Aorta (tissue), 5 donors: Measurements from ENCODE around the gene NUDC. TPM values are rescaled to one million over a fixed set of nuclear protein-coding genes. Genes with fewer than 3 reads are reported as not detected.

Source experiments
- ATAC-seq: fragments of 200-7000 bp; cut with Tn5 transposase; one replicate; pipeline ENCODE4 v1.9.1; 2022; ENCODE audit warnings: moderate library complexity; ENCODE audit not compliant: low FRiP score
- DNase-seq, 2 donors: peaks; one replicate each; pipeline ENCODE4 v3.0.0-alpha.2; 2020
- H3K27ac ChIP-seq, 2 donors: one replicate each; pipeline ENCODE4 v1.5.1; 2013; ENCODE audit warnings: low read length in 2 of 2, mild to moderate bottlenecking in 2 of 2, moderate library complexity in 2 of 2, control low read depth in 1 of 2, inconsistent platforms in 1 of 2, low read depth in 1 of 2
- H3K27me3 ChIP-seq, 2 donors: one replicate each; pipeline ENCODE4 v1.6.1; 2013; ENCODE audit warnings: control low read depth in 1 of 2, low read length in 1 of 2, mild to moderate bottlenecking in 1 of 2, moderate library complexity in 1 of 2; ENCODE audit not compliant: insufficient read depth in 2 of 2, control insufficient read depth in 1 of 2
- H3K36me3 ChIP-seq, 2 donors: one replicate each; pipeline ENCODE4 v1.6.1; 2013; ENCODE audit warnings: control low read depth in 1 of 2, low read length in 1 of 2, mild to moderate bottlenecking in 1 of 2; ENCODE audit not compliant: insufficient read depth in 2 of 2, control insufficient read depth in 1 of 2
- H3K4me1 ChIP-seq, 2 donors: one replicate each; pipeline ENCODE4 v1.6.1; 2013; ENCODE audit warnings: low read length in 2 of 2, control low read depth in 1 of 2, mild to moderate bottlenecking in 1 of 2, moderate library complexity in 1 of 2; ENCODE audit not compliant: insufficient read depth in 2 of 2, control insufficient read depth in 1 of 2
- H3K4me3 ChIP-seq, 2 donors: one replicate each; pipeline ENCODE4 v1.5.1; 2013; ENCODE audit warnings: low read length in 2 of 2, control low read depth in 1 of 2, mild to moderate bottlenecking in 1 of 2
- H3K9me3 ChIP-seq: one replicate; pipeline ENCODE4 v1.6.1; 2013; ENCODE audit warnings: mild to moderate bottlenecking, low read length; ENCODE audit not compliant: control insufficient read depth
- WGBS, 2 donors: extraction: QIAGEN DNeasy Blood & Tissue Kit; methylation state at CpG; one replicate each; pipeline ENCODE4 v1.1.7; 2013; 5-methylcytosine and 5-hydroxymethylcytosine counted together
- intact Hi-C, 2 donors: fragments of 100-400 bp; cut with DNase I; formaldehyde crosslinking; loops; one replicate each; pipeline versions ENCODE4 v1.14.2 to v1.15.0; 2022
- polyA plus RNA-seq, 2 donors: library from polyadenylated mRNA; stranded (reverse); fragments of 200-250 nt; gene quantifications; one replicate each; pipeline ENCODE4 v1.2.3, GENCODE V29; 2013
- total RNA-seq, 2 donors: library from RNA; stranded (reverse); fragmentation: NEBNext Ultra II Directional; extraction: Animal tissue kit (Norgen Biotek cat#: 25700); gene quantifications; one replicate each; pipeline ENCODE4 v1.2.1, GENCODE V29; 2021
- donor health status: healthy with polysubstance abuse.
- donor health status: Bipolar disorder and iron deficiency.
- donor health status: DM: no; HTN: no; CAD: no.
- donor health status: DM: no; HTN: no; CAD: no.
- donor health status: DM: yes; HTN: yes; CAD: no.

Gene NUDC
- total and polyA plus RNA-seq, 4 donors, result 44.9 to 79.8 (median 56.3) TPM

DNA sequence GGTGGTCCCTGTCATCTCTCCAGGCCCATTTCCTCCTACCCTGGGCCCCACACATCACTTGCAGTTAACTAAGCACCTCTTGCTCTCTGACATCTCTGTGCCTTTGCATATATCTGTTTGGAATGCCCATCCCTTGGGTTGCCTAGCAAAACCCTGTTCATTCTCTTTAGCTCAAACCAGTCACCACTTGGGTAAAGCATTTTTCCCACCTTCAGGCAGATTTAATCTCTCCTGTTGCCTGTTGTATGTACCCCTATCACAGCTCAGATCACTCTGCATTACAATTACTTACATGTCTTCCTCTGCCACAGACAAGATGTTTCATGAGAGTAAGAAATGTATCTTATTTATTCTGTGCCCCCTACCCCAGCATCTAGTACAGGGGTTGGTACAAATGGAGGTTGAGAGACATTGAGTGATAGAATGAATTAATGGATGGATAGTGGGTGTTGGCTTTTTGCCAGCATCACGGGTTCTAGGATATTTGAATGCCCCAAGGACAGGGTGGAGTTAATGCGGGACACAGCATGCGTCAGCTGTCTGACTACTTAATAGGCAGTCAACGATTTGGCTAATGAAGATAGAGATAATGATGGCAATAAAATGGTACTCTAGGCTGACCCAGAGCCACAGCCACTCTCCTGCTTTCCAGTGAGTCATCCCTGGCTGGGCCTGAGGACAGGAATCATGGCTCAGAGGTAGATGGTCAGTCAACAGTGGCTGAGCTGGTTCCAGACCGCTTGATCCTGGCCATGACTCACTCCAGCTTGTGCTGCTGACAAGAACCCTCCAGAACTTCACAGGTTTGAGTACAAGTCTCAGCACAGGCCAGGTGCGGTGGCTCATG is 14.2 kb upstream of the NUDC start:
- ATAC-seq (no peak), DNase-seq (peak in 1 of 2 donors; percentile 50)
- 59 to 65% methylated on average over 6 of the region's 6 CpGs for WGBS, 2 donors
- intact Hi-C loops, result no loop called here
- no peak overlapping the region for H3K27ac ChIP-seq
- H3K4me1 ChIP-seq, result no peaks in the 10 kb centered on the region
- H3K36me3 ChIP-seq, result no peaks in the 10 kb centered on the region
- no peaks in the 10 kb centered on the region for H3K27me3 ChIP-seq
- no peaks in the 10 kb centered on the region for H3K9me3 ChIP-seq
- H3K4me3 ChIP-seq, result no peak overlapping the region

DNA sequence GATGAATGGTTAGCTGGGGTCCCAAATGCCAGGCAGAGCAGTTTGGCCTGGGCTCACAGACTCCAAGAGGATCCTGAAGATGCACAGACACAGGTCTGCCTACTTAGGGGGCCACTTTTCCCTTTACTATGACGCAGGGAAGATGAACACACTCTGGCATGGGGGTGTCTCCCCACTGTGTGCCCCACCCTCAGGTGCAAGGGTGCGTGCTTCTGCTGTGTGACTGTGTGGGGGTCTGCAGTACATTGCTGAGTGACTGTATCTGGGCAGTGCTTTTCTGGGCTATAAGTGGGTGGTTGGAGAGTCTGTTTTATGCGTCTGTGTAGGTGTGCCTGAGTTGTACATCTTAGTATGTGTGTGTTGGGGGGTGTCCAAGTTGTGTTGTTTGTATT is 11.6 kb upstream of the NUDC start:
- Histone ChIP-seq H3K4me3 (no peak overlapping the region), H3K27me3 (no peaks in the 10 kb centered on the region), H3K4me1 (no peaks in the 10 kb centered on the region), H3K27ac (no peak overlapping the region), H3K36me3 (no peaks in the 10 kb centered on the region), H3K9me3 (no peaks in the 10 kb centered on the region)
- no peak for DNase-seq
- intact Hi-C loops, result no loop called here
- WGBS, 2 donors, result 56 to 82% methylated on average over 3 of the region's 3 CpGs
- no peak for ATAC-seq

DNA sequence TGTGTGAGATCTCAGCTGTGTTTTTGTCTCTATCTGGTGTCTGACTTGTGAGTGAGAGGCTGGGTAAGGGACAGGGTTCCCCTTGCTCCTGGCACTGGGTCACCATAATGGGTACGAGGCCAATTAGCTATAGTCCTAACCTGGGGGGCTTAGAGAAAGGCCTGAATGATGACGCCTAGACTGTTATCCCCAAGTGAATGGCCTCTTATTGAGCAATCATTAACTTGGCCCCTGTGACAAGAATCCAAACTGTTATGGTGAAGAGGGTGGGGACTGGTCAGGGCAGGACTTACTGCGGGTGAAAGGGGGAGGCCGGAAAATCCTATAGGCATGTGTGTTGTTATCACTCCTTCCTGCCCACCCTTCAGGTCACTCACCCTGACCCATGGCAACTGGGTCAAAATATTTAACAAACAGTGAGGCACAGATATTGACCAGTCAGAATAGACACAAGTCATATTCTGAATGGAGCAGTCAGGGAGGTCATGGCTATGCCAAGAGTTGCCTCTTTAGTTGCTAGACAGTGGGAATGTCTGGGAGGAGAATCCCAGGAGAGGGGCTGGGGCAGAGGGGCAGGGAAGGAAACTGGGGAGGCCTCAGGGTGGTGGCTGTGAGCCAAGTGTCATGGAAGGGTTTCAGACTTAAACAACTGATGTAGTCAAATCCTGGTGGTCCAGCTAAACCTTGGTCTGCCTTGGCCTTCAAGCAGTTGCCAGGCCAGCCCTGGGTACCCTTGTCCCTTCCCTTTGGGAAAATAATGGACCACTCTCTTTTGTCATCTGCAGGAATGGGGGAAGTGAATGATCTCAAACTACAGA is 11.0 kb upstream of the NUDC start:
- whole genome bisulfite sequencing, 2 donors, result 77 to 80% methylated on average over 4 of the region's 4 CpGs

DNA sequence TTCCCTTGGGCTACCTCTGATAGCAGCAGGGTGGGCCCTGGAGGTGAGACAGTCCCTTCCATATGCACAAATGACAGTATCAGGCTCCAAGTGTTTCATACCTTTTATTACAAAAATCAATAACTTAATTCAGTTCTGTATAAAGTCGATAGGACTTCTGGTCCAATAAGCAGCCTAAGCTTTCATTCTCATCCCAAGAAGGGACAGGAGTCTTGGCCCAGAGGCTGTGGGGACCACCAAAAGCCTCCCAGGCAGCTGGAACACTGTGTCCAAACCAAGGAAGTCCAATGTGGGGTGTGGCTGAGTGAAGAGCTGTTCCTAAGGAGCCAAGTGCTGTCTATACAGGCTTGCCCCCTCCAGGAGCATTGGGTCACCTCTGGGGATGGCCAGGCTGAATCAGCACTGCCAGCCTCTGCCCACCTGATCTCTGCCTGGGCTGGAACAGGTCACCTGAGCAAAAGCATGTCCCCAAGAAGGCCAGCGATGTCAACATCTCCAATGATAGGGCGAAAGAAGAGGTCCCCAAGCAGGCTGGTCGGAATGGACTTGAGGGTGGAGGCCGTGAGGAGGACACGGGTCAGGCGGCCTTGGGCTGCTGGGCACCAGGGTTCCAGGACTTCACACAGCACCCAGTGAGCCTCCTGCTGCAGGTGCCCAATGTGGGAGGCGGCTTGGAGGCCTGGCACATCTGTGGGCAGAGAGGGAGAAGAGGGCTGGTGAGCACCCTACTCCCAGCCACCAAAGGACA is 10.0 kb upstream of the NUDC start:
- 84 to 90% methylated on average over 8 of the region's 8 CpGs for WGBS, 2 donors
- no peaks in the 10 kb centered on the region for H3K9me3 ChIP-seq
- no peak overlapping the region for H3K27ac ChIP-seq
- intact Hi-C loops, result no loop called here
- no peaks in the 10 kb centered on the region for H3K4me1 ChIP-seq
- ATAC-seq (no peak), DNase-seq (no peak)
- H3K27me3 ChIP-seq, result no peaks in the 10 kb centered on the region
- H3K36me3 ChIP-seq, result no peaks in the 10 kb centered on the region
- H3K4me3 ChIP-seq, result no peak overlapping the region

More for the DNA sequence above, 11.0 kb upstream of the NUDC start:
- no peaks in the 10 kb centered on the region for H3K4me1 ChIP-seq
- no peaks in the 10 kb centered on the region for H3K9me3 ChIP-seq
- no peaks in the 10 kb centered on the region for H3K36me3 ChIP-seq
- no peak overlapping the region for H3K27ac ChIP-seq
- H3K4me3 ChIP-seq, result no peak overlapping the region
- H3K27me3 ChIP-seq, result no peaks in the 10 kb centered on the region
- intact Hi-C loops, result no loop called here
- DNase-seq (no peak), ATAC-seq (no peak)

DNA sequence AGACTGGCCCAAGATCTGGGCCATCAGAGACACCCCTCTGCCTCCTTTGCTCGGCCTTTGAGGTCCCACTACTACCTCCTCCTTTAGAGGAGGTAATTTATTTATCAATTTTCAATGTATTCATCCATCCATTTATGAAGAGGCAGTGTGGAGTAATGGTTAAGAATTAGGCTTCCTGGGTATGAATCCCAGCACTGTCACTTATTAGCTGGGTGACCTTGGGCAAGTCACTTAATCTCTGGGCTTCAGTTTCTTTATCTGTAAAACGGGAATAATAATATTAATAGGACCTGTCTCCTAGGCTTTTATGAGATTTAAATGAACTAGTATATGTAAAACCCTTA is 9.4 kb upstream of the NUDC start:
- Histone ChIP-seq H3K27ac (no peak overlapping the region), H3K9me3 (no peaks in the 10 kb centered on the region), H3K4me3 (no peak overlapping the region), H3K36me3 (no peaks in the 10 kb centered on the region), H3K27me3 (no peaks in the 10 kb centered on the region), H3K4me1 (no peaks in the 10 kb centered on the region)
- DNase-seq, result no peak
- no peak for ATAC-seq
- intact Hi-C loops, result no loop called here
- WGBS, 2 donors, result 42 to 66% methylated on average over 2 of the region's 2 CpGs

DNA sequence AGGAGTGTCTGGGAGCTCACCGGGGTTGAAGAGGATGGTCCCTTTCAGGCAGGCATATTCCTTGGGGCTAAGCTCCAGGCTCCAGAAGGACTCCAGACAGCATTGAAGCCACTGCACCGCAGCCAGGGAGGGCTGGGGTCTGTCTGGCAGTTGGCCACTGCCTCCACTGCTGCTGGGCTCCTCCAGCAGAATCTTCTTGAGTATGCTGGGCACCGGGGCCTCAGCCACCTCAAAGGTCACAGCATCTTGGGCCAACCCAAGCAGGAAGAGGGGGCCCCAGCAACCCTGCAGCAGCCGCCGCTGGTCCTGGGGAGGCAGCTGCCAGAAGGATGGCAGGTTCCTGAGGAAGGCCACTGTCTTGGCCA is 8.2 kb upstream of the NUDC start:
- ATAC-seq (no peak), DNase-seq (no peak)
- no peak overlapping the region for H3K4me3 ChIP-seq
- no peaks in the 10 kb centered on the region for H3K9me3 ChIP-seq
- intact Hi-C loops, result no loop called here
- H3K36me3 ChIP-seq, result no peaks in the 10 kb centered on the region
- H3K27me3 ChIP-seq, result no peaks in the 10 kb centered on the region
- WGBS, 2 donors, result 76 to 77% methylated on average over 5 of the region's 5 CpGs
- H3K27ac ChIP-seq, result no peak overlapping the region
- no peaks in the 10 kb centered on the region for H3K4me1 ChIP-seq

DNA sequence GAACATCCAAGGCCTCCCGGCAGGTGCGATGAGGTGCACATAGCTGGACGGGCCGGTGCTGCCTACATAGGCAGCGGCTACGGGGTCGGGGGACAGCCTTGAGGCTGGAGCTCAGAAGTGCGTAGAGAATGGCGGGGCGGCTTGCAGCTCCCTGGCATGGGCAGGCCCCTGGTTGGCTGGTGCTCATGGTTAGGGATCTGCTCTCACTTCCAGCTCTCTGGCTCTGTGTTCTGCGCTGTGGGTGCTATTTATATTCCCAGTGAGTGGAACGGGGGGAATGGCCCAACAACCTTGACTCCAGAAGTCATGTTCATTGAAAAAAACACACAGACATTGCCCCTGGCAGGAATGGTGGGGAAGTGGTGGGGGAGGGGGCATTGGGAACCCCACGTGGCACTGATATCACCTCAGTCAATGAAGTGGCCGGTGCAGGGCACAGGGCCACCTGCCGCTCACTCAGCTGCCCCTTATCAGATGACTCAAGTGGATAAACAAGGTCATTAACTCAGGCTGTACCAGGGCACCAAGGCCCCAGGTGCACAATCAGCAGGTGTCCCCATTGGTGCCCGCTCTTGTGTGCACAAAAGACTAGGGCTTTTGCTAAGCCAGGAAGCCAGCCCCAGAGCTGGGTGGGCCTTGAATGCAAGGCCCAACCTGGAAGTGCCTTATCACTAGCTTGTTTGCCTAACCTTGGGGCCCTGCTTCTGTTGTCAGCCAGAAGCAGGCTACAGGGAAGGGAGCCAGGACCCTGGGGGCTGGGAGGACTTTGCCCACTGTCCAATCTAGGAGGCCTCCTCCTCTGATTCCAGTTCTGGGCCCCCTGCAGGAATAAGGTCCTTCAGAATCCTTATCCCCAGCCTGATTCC is 7.6 kb upstream of the NUDC start, which contains the start of gene NR0B2:
NR0B2 (minus strand) TSS at position 222 of the 866 bp plus-strand sequence; CDS start at position 187, 35 bp downstream.
- no peaks in the 10 kb centered on the region for H3K27me3 ChIP-seq
- H3K9me3 ChIP-seq, result no peaks in the 10 kb centered on the region
- no peak within 1 kb of the TSS for H3K27ac ChIP-seq
- no peak for DNase-seq
- no peaks in the 10 kb centered on the region for H3K4me1 ChIP-seq
- no peaks in the 10 kb centered on the region for H3K36me3 ChIP-seq
- ATAC-seq, result no peak
- no peak within 1 kb of the TSS for H3K4me3 ChIP-seq
- intact Hi-C loops, result no loop called here
- 65% methylated on average over 16 of the region's 16 CpGs for WGBS, 2 donors

DNA sequence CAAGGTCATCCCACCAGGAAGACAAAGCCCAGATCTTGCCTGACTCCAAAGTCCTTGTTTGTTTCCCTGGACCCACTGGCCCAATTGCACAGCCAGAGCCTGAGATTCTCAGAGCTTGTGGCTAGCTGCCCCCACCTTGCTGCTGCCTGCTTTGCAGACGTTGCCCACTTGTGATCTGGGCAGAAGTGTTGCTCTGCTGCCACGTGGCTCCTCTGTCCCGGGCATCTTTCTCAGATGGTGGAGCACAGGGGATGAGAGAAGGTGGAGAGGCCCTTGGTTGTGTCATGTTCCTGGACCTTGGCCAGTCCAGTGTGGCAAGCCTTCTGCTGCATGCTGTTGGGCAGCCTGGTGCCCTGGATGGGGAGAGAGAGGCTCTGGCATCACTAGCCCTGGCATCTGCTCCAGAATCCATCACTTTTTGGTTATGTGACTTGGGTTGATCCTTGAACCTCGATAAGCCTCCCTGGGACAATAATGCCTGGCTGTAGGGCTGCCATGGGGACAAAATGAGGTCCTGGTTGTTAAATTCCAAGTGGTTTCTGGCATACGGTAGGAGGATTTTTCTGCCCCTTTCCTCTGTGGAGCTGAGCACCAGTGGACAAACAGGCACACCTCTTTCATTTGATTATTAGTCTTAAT is 6.2 kb upstream of the NUDC start:
- H3K4me1 ChIP-seq, result no peaks in the 10 kb centered on the region
- H3K9me3 ChIP-seq, result no peaks in the 10 kb centered on the region
- ATAC-seq (no peak), DNase-seq (no peak)
- intact Hi-C loops, result no loop called here
- H3K36me3 ChIP-seq, result no peaks in the 10 kb centered on the region
- H3K27me3 ChIP-seq, result no peaks in the 10 kb centered on the region
- 49 to 52% methylated on average over 5 of the region's 5 CpGs for WGBS, 2 donors
- H3K27ac ChIP-seq, result no peak overlapping the region
- H3K4me3 ChIP-seq, result no peak overlapping the region
